HG03139 (cell line): Measurements from ENCODE around the gene CMIP.

Source experiments
- ATAC-seq: cut with Tn5 transposase; IDR thresholded peaks from one replicate; pipeline ENCODE4 v1.9.1; 2021; ENCODE audit not compliant: unreplicated experiment

Gene CMIP

DNA sequence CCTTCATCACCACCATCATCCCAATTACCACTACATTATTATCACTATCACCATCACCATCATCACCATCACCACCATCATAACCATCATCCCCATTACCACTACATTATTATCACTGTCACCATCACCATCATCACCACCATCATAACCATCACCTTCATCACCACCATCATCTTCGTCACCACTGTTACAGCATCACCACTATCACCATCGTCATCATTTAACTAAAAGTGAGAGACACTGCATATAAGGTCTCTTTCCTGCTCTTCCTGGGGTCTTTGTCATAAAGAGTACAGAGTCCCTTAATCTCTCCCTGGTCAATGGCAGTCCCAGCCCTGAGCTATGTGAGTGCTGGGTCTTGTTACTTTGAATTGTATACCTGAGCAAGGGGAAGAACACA, 133.5 kb downstream of the CMIP start:
- no peak for ATAC-seq

DNA sequence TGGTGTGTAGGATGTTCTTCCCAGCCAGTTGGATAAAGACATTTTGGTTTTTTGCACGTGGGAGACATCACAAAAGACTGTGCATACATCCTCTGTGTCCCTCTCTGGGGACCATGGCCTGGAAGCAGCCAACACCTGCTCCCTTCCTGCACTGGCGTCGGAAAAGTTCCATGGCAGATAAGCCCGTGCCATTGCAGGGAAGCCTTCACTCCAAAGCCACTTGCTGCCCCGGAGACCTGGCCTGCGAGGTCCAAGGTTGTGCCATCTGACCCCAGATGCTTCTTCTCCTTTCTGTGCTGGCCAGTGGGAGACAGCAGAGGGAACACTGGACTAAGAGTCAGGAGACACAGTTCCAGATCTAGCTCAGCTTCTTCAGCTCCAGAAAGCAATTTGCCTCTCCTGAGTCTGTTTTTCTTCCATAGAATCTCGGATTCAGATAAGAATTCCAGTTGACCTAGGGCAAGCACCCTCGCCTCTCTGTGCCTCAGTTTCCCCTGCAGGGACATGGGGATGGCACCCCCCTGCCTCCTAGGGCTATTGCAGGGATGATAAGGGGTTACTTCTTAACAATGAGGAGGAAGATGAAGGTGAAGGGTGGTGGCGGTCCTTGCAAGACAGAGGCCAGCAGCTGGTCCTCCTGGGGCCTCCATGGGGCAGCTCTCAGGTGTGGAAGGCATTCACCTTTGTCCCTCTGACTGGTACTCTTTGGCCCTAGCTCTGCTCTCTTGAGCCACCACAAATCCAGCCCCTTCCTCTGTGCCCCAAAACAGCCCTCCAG, 134.2 kb downstream of the CMIP start:
- no peak for ATAC-seq

DNA sequence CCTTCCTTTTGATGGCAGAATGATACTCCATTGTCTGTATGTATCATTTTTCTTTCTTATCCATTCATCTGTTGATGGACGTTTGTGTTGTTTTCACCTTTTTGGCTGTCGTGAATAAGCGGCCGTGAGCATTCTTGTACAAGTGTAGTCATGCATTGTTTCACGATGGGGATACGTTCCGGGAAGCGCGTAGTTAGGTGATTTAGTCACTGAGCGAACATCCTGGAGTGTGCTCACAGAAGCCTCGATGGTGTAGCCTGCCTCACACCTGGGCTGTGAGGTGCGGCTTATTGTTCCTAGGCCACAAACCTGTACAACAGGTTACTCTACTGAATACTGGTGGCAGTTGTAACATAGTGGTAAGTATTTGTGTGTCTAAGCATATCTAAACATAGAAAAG, 136.5 kb downstream of the CMIP start:
- ATAC-seq = no peak

GRCh38 chr16:81582655-81583441, 138.2 kb downstream of the CMIP start:
- no peak for ATAC-seq

DNA sequence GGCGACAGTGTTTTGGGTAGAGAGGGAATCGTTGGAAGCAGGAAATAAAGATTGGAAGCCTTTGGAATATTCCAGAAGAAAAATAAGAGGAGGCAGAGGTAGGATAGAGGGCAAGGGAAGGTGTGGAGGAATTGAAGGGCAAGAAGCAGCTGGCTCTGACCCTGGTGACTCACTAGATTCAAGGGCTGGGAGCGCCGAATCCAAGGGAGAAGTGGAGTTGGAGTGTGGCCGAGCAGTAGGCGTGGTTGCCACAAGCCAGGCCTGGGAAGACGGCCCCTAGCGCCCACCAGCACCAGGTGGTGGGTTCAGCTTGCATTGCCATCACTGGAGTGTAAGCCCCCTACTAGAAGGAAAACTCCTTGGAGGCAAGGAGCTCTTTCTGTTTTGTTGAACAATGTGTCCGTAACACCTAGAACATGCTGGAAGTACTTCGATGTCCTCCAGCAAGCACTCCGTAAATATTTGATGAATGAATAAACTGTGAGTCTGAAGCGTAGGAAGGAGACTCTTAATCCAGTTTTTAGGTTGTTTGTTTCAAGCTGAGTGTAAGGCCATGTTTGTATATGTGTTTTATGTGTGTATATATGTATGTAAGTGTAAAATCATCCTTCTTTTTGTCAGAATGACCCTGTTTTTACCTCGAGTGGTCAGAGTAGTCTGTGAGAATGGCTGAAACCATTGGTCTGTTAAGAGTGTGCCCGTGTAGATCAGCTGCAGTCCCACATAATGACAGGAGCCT, 139.5 kb downstream of the CMIP start:
- ATAC-seq = no peak

GRCh38 chr16:81585785-81586184, 141.2 kb downstream of the CMIP start:
- ATAC-seq = no peak

GRCh38 chr16:81586417-81586816, 141.8 kb downstream of the CMIP start:
- ATAC-seq = no peak

DNA sequence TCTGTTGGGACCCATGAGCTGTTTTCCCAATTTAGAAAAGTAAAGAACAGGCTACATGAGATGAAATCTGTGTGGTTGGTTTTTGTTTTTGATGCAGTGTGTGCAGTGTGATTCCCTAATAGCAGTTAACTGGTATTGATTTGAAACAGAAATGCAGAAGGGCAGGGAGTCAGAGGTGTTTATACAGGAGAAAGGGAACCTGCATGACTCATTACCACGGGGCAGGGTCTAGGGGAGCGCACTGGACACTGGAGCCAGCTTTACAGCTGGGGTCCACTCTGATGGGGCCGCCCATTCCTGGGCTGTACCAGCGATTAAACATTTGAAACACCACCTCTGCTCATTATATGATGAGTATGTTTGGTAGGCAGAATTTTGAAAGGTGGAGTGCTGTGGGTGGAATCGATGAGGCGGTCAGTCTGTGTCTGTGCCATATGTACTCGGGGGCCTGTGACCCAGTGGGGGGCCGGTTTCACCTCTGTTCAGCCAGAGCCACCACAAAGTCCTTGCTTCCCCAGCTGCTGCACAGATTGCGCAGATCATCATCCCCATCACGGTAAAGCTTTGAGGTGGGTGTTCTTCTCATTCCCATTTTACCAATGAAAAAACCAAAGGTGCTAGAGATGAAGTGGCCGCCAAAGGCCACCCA, 142.5 kb downstream of the CMIP start:
- no peak for ATAC-seq

GRCh38 chr16:81587626-81588160, 143.1 kb downstream of the CMIP start:
- no peak for ATAC-seq

DNA sequence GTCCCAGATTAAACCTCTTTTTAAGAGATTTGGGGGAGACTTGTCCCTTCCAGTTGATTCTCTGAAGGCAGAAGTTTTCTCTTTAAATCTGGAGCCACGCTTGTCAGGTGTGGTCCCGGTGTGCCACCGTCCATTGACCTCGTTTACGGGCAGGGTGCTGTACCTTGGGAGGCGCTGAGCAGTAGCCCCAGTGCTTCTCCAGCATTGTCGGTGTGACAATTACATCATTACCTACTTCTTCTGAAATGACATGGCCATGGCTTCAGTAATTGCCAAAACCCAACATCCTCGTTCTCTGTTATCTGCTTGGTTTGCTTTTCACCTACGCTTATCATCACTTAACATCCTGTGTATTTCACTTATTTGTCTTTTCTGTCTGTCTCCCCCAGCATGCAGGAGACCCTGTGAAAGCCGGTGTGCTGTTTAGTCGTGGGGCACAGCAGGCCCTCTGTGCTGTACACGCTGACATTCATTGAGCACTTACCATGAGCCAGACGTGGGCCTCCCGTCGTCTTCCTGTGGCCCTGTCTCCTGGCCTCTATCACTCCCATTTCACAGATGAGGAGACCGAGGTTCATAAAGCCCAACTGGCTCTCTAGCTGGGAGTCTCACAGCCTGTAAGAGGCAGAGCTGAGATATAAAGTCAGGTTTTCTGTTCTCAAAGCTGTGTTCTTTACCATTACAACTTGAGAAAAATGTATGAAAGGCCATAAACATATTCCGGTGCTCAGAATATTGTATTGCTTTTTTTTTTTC, 143.9 kb downstream of the CMIP start:
- ATAC-seq = no peak

- no peak for ATAC-seq
Measured at GRCh38 chr16:81589975-81590650, 145.5 kb downstream of the CMIP start.

GRCh38 chr16:81590714-81591544, 146.3 kb downstream of the CMIP start:
- no peak for ATAC-seq

- ATAC-seq = no peak
Measured at GRCh38 chr16:81591545-81591870, 146.9 kb downstream of the CMIP start.

DNA sequence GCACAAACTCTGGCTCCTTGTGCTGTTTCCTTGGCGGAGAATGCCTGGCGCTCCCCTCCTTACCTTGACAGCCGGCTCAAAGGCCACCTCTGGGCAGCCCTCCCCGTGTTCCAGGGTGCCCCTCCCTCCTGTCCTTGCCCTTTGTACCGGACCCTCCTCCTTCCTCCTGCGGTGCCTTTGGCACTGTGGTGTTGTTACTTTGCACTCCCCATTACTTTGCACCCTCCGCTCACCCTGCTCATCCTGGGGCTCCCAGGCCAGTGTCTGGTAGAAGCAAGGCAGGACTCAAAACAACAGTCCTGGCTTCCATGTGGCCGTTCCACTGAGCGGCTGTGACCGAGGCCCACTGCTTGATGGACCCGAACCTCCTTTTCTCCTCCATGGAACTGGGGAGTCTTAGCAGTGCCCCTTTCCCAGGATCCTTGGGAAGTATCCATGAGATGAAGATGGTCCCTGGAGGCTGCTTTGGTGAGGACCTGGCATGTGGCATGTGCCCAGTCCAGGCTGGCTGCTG, 147.8 kb downstream of the CMIP start:
- no peak for ATAC-seq

DNA sequence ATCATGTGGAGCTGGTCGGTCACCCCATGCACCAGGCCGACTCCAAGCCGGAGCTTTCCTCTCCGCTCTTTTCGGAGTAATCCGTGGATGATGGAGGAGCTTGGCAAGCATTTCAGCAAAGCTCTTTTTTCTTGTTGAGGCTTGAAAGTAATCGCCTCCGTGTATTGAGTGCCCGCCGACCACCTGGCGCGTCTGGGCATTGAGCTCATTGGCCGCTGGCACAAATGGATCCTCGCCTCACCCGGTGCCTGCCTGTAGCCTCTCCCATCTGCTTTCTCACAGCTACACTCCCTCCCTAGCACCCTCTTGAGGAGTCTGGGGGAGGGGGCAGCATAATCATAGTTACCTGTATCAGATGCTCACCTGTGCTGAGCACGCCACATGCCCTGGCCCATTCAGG, 148.9 kb downstream of the CMIP start:
- ATAC-seq = no peak

GRCh38 chr16:81595629-81596292, 151.2 kb downstream of the CMIP start:
- no peak for ATAC-seq

DNA sequence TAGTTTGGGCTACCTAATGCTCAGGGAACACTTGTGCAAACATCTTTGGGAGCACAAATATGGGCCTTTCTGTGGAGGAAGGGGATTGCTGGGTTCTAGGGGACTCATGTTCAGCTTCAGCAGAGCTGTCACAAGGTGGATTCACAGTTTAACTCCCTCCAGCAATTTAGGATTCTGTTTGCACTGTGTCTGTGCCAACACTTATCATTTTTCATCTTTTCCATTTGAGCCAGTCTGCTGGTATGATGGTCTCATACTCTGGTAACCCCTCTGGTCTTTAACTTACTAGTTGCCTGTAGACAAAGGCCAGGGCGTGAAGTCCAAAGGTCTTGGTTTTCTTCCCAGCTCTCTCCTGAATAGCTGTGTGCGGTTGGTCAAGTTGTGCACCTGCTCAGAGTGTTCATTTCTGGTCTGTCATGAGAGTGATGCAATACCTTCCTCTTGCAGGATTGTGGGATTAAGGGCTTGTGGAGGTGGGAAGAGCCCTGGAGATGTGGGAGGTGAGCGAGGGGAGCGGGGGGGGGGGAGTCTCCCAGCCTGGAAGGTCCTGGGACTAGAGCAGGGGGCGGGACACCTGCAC, 152.6 kb downstream of the CMIP start:
- no peak for ATAC-seq

GRCh38 chr16:81598083-81598482, 153.5 kb downstream of the CMIP start:
- ATAC-seq = no peak
